ENCODE data around the gene POU3F1.

POU3F1 gene
- total RNA-seq: 2.2 to 3.1 reads per million in 2 donors

- DNase-seq: peak in 1 of 5 experiments; percentile 29
Measured at GRCh38 chr1:38046333-38046883, at the start of gene POU3F1. Gene POU3F1, minus strand, starts transcription at chr1:38046793. Its CDS starts 50 bp downstream, at chr1:38046743.

GRCh38 chr1:38095454-38095931 lies 48.9 kb upstream of the POU3F1 start:
- DNase-seq: no peak

GRCh38 chr1:38094711-38095290 lies 48.2 kb upstream of the POU3F1 start:
- no peak for DNase-seq

GRCh38 chr1:38093569-38094520 lies 47.3 kb upstream of the POU3F1 start:
- no peak for DNase-seq

- no peak for DNase-seq
Measured at GRCh38 chr1:38092256-38092655, 45.7 kb upstream of the POU3F1 start.

GRCh38 chr1:38090796-38091195 lies 44.2 kb upstream of the POU3F1 start:
- DNase-seq: no peak

GRCh38 chr1:38089712-38090360 lies 43.2 kb upstream of the POU3F1 start:
- no peak for DNase-seq

- no peak for DNase-seq
Measured at GRCh38 chr1:38088791-38089190, 42.2 kb upstream of the POU3F1 start.

GRCh38 chr1:38088366-38088765 lies 41.8 kb upstream of the POU3F1 start:
- peak in 1 of 5 experiments; percentile 8 for DNase-seq

GRCh38 chr1:38087676-38088075 lies 41.1 kb upstream of the POU3F1 start:
- no peak for DNase-seq

- no peak for DNase-seq
Measured at GRCh38 chr1:38085666-38086330, 39.2 kb upstream of the POU3F1 start.

GRCh38 chr1:38084700-38085099 lies 38.1 kb upstream of the POU3F1 start:
- DNase-seq: no peak

- no peak for DNase-seq
Measured at GRCh38 chr1:38084113-38084512, 37.5 kb upstream of the POU3F1 start.

GRCh38 chr1:38083541-38083940 lies 36.9 kb upstream of the POU3F1 start:
- no peak for DNase-seq

GRCh38 chr1:38082769-38083263 lies 36.2 kb upstream of the POU3F1 start:
- no peak for DNase-seq

- DNase-seq: no peak
Measured at GRCh38 chr1:38079019-38079418, 32.4 kb upstream of the POU3F1 start.

GRCh38 chr1:38077523-38078147 lies 31.0 kb upstream of the POU3F1 start:
- DNase-seq: no peak

- no peak for DNase-seq
Measured at GRCh38 chr1:38076455-38076854, 29.9 kb upstream of the POU3F1 start.

- DNase-seq: peak in 1 of 5 experiments; percentile 11
Measured at GRCh38 chr1:38076038-38076437, 29.4 kb upstream of the POU3F1 start.

GRCh38 chr1:38075191-38075590 lies 28.6 kb upstream of the POU3F1 start:
- DNase-seq: no peak

GRCh38 chr1:38074302-38074677 lies 27.7 kb upstream of the POU3F1 start:
- no peak for DNase-seq

Data from T-helper 2 cell (primary cell).